HG03575 (cell line): Measurements from ENCODE around the gene GNAZ.
"Not testable (repeated sequence)": the region's sequence is repeated elsewhere in the genome, so short reads cannot be mapped to it uniquely, and the experiment has no call there.

Source experiments
- ATAC-seq: cut with Tn5 transposase; IDR thresholded peaks from one replicate; pipeline ENCODE4 v1.9.1; 2021; ENCODE audit not compliant: unreplicated experiment, insufficient number of reproducible peaks, low FRiP score; ENCODE audit errors: extremely low read depth

Gene GNAZ

GRCh38 chr22:23070418-23071229 is at the start of gene GNAZ:
TSS of gene GNAZ (plus strand) at chr22:23070519. CDS start at chr22:23095696, 25,177 bp downstream.
- no peak for ATAC-seq

GRCh38 chr22:23020659-23021293 is 49.5 kb upstream of the GNAZ start:
- no peak for ATAC-seq

DNA sequence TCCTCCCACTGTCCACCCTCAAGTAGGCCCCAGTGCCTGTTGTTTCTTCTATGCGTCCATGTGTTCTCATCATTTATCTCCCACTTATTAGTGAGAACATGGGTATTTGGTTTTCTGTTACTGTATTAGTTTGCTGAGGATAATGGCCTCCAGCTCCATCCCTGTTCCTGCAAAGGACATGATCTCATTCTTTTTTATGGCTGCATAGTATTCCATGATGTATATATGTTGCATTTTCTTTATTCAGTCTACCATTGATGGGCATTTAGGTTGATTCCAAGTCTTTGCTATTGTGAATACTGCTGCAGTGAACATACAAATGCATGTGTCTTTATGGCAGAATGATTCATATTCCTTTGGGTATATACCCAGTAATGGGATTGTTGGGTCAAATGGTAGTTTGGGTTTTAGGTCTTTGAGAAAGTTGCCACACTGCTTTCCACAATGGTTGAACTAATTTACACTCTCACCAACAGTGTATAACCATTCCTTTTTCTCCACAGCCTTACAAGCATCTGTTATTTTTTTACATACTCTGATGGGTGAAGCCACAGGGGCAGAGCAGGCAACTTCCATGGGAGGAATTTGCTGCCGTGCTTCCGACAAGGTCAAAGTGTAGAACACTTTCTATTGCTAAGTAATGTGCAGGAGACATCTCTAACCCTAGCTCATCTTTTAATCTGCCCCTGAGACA is 48.5 kb upstream of the GNAZ start:
- ATAC-seq: not testable (repeated sequence)

DNA sequence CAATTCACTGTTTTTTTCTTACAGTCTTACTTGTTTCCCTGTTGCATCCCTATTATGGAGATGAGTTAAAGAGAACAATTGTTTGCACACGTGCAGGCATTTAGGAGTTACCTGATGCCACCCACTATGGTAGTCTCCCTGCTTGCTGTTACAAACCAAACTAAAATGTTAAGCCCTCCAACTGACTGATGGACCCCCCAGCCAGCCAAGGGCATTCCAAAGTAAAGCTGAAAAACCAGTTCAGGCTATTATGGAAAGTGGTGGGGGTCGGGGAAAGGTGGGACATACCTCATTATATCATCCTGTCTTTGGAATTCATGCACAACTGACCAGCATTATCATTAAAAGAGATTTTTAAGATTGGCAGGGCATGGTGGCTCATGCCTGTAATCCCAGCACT is 47.0 kb upstream of the GNAZ start:
- ATAC-seq: no peak

DNA sequence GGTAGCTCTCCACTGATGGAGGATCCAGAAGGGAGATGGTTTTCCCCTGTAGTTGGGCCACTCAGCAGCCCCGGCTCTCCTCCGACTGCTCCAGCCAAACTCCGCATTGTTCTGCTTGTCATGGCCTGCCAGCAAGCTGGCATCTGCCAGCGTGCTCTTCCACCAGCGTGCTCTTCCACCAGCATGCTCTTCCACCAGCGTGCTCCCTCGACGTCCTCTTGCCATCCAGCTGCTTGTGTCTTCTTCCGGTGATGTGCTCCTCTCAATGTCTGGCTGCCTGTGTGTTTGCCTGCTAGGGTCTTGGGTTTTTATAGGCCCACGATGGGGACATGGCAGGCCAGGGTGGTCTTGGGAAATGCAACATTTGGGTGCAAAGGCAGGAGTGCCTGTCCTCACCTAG is 43.5 kb upstream of the GNAZ start:
- no peak for ATAC-seq

DNA sequence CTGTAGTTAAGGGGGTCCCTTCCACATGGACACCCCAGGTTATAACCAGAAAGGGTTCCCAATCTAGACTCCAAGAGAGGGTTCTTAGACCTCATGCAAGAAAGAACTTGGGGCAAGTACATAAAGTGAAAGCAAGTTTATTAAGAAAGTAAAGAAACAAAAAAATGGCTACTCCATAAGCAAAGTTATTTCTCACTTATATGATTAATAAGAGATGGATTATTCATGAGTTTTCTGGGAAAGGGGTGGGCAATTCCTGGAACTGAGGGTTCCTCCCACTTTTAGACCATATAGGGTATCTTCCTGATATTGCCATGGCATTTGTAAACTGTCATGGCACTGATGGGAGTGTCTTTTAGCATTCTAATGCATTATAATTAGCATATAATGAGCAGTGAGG is 42.5 kb upstream of the GNAZ start:
- not testable (repeated sequence) for ATAC-seq

DNA sequence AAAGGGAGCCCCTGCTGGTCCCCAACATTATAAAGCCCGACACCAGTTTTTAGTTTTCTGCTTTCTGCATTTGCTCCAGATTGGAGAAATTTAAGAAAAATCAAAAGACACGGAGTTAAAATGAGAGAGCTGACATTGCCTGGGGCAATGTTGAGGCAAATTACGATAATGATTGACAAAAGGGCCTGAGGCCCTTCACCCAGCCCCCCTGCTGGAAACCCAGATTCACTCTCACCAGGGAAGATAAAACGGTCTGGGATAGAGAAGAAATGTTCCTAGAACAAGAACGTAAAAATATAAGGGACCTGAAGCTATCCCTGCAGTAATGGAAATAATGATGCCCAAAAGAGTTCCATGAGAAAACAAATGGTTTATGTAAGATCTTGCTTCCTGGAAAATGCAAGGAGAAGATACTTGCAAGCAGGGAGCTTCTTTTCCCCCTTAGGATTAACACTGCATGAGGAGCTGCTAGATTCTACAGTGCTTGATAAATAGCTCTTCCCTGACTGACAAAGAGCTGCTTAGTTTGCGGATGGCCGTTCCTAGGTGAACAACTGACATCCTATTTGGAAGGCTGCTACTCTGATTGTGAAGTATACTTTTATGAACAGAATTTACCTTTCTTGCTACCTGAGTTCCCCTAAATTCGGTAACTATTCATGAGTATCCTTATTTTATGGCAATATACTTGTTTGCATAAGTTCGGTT is 40.6 kb upstream of the GNAZ start:
- no peak for ATAC-seq

DNA sequence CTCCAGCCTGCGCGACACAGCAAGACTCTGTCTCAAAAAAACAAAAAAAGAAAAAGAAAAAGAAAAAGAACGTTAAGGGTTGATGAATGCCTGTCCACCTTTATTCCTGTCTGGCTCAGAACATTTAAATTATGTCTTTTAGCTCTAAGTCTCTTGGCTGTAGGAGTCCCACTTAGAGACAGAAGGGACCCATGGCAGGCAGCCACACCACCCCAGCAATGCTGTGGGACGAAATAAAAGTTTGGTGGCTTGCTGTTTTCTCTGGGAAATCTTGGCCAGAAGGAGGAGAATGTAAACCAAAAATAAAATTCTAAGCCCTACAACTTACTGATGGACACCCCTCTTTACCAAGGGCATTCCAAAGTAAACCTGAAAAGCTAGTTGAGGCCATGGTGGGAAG is 38.9 kb upstream of the GNAZ start:
- ATAC-seq: no peak

GRCh38 chr22:23031786-23032185 is 38.5 kb upstream of the GNAZ start:
- ATAC-seq: no peak

- no peak for ATAC-seq
Measured at GRCh38 chr22:23032658-23033057, 37.7 kb upstream of the GNAZ start.

- no peak for ATAC-seq
Measured at GRCh38 chr22:23033116-23033905, 37.0 kb upstream of the GNAZ start.

DNA sequence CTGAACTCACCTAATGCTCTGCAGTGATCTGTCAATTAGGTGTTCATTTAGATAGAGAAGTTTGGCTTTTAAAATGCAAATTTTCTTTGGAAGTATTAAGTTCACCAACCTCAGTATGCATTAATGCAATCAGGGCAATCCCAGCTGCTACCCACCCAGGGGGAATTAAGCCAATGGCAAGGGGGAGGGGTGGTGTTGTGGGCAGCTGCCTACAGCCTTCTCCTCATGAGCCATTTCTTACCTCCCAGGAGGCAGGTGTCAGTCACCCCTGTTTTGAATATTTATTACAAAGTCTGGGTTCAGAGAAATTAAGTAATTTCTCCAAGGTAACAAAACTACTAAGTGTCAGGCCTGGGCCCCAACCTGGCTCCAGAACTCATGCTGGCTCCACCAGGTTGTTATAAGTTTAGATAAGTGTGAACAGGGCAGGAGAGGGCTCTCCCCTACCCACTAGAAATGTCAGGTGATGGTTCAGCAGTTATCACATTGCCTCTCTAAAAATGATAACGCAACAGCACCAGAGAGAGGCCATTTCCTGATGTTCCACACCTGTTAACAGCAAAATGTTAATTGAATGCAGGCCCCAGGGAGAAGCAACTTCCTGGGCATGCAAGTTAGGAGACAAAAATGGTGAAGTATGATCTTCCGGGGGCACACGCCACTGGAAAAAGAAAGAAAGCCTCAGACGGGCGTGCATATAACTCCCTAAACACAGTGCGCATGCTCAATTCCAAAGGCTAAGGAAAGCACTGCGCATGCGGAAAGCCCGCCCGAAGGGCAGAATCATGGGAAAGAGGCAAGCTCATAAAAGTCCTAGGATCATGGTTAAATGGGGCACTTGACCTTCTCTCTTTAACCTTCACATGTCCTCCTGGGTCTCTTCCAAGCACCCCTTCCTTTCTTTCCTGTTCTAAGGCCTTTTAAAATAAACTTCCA is 35.4 kb upstream of the GNAZ start:
- no peak for ATAC-seq

DNA sequence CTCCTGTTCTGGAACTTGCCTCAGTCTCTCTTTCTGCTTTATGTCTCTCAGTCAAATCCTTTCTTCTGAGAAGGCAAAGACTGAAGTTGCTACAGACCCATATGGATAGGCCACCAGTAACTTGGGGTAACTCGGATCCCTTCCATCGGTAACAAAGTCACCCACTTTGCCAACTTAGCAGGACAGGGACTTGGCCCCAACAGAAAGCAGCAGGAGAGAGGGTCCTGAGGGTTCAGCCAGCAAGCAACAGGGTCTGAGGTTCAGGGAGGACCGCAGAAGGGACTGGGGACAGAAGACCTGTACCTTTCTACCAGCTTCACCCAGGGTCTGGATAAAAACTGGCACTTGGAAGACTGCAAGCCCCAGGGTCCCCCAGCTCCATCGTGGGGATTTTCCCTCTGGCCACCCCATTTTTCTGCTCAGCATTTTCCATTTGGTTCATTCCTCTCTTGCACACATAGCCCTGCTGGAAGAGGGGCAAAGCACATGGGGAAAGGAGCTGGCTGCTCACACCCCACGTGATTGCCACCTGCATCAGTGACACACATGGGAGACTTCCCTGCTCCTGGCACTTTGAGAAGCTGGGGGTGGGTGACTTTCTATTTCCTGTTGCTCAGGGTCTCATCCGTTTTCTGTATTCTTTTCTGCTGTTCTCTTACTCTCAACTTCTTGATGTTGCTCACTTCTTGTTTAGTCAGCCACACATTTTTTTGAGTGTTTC is 34.6 kb upstream of the GNAZ start:
- no peak for ATAC-seq

GRCh38 chr22:23036684-23037428 is 33.5 kb upstream of the GNAZ start:
- ATAC-seq: no peak

- ATAC-seq: no peak
Measured at GRCh38 chr22:23037429-23038333, 32.6 kb upstream of the GNAZ start.

DNA sequence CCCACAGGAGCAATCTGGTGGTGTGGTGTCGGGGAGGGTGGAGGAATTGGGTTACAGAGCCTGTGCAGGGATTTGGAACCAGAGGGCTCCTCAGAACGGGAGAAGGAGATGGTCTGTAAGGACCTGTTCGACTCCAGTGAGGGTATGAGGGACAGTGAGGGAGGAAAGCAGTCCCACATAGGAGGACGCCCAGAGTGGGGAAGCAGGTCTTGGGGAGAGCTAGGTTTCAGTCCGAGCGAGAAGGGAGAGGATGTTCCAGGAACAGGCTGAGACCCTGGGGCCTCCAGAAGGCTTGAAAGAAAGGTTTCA is 32.0 kb upstream of the GNAZ start:
- no peak for ATAC-seq
